Measurements from ENCODE around the gene RFC1. TPM values are rescaled to one million over a fixed set of nuclear protein-coding genes. Genes with fewer than 3 reads are reported as not detected.
"Not testable (repeated sequence)": the region's sequence is repeated elsewhere in the genome, so short reads cannot be mapped to it uniquely, and the experiment has no call there.

Gene RFC1
- total RNA-seq, 1 donor from 2014 or later: 123 TPM

- Histone ChIP-seq H2AFZ (replicated peaks) (no peak overlapping the region), H3K9me3 (ENCODE audit: low read depth) (no peaks in the 10 kb centered on the region), H3K4me2 (no peak overlapping the region), H3K27ac (no peak overlapping the region), H3K27me3 (no peaks in the 10 kb centered on the region), H3F3A (ENCODE audit: low read depth) (no peaks in the 10 kb centered on the region), H3K4me1 (no peaks in the 10 kb centered on the region), H3K79me2 (ENCODE audit: low read depth) (no peaks in the 10 kb centered on the region), H3K9ac (no peak overlapping the region), H4K20me1 (ENCODE audit: low read depth) (no peaks in the 10 kb centered on the region), H3K36me3 (peaks cover 3% of the 10 kb centered on the region), H3K4me3 (no peak overlapping the region)
- no peak for TF ChIP-seq CTCF (IDR thresholded peaks at IDR 0.05)
- no peak for TF ChIP-seq EZH2 (IDR thresholded peaks at IDR 0.05)
- TF ChIP-seq EZH2phosphoT487 (IDR thresholded peaks at IDR 0.05): no peak
- no peak for DNase-seq (ENCODE audit: low spot score)
- H3K27ac Mint-ChIP-seq: no peak overlapping the region
- H3K9me3 Mint-ChIP-seq: no peaks in the 10 kb centered on the region
- H3K36me3 Mint-ChIP-seq: peaks cover 36% of the 10 kb centered on the region
- no peaks in the 10 kb centered on the region for H3K4me1 Mint-ChIP-seq
- H3K4me3 Mint-ChIP-seq: no peak overlapping the region
- peaks cover 5% of the 10 kb centered on the region for H3K27me3 Mint-ChIP-seq (ENCODE audit: insufficient read depth, low read depth)
Measured at GRCh38 chr4:39279416-39279815, 86.7 kb downstream of the RFC1 start.

- H3K27me3 Mint-ChIP-seq (ENCODE audit: insufficient read depth, low read depth): peaks cover 5% of the 10 kb centered on the region
Measured at GRCh38 chr4:39278476-39278875, 87.7 kb downstream of the RFC1 start.

GRCh38 chr4:39277661-39278060, 88.5 kb downstream of the RFC1 start:
- not testable (repeated sequence) for H3K4me1 ChIP-seq; H3K27me3 Mint-ChIP-seq (ENCODE audit: insufficient read depth, low read depth); H3K4me1 Mint-ChIP-seq; H3K9me3 ChIP-seq (ENCODE audit: low read depth); H3K4me3 Mint-ChIP-seq; H3K4me3 ChIP-seq; H3K79me2 ChIP-seq (ENCODE audit: low read depth); H3K9me3 Mint-ChIP-seq; H3K27me3 ChIP-seq; DNase-seq (ENCODE audit: low spot score); H3K9ac ChIP-seq; H3K27ac Mint-ChIP-seq; H4K20me1 ChIP-seq (ENCODE audit: low read depth); H3K27ac ChIP-seq; H3K36me3 ChIP-seq; H3K4me2 ChIP-seq; H3F3A ChIP-seq (ENCODE audit: low read depth); H2AFZ ChIP-seq (replicated peaks)
- peaks cover 45% of the 10 kb centered on the region for H3K36me3 Mint-ChIP-seq

More at GRCh38 chr4:39278476-39278875, 87.7 kb downstream of the RFC1 start:
- Histone ChIP-seq H3K4me1 (no peaks in the 10 kb centered on the region), H3K9ac (no peak overlapping the region), H3K4me2 (no peak overlapping the region), H2AFZ (replicated peaks) (no peak overlapping the region), H3F3A (ENCODE audit: low read depth) (no peaks in the 10 kb centered on the region), H3K79me2 (ENCODE audit: low read depth) (no peaks in the 10 kb centered on the region), H3K4me3 (no peak overlapping the region), H3K27ac (no peak overlapping the region), H4K20me1 (ENCODE audit: low read depth) (no peaks in the 10 kb centered on the region), H3K9me3 (ENCODE audit: low read depth) (no peaks in the 10 kb centered on the region), H3K27me3 (no peaks in the 10 kb centered on the region), H3K36me3 (peaks cover 3% of the 10 kb centered on the region)
- TF ChIP-seq EZH2phosphoT487 (IDR thresholded peaks at IDR 0.05) (no peak), CTCF (IDR thresholded peaks at IDR 0.05) (no peak), EZH2 (IDR thresholded peaks at IDR 0.05) (no peak)
- no peaks in the 10 kb centered on the region for H3K9me3 Mint-ChIP-seq
- no peak overlapping the region for H3K4me3 Mint-ChIP-seq
- H3K27ac Mint-ChIP-seq: no peak overlapping the region
- peaks cover 45% of the 10 kb centered on the region for H3K36me3 Mint-ChIP-seq
- no peaks in the 10 kb centered on the region for H3K4me1 Mint-ChIP-seq
- no peak for DNase-seq (ENCODE audit: low spot score)

- no peaks in the 10 kb centered on the region for H4K20me1 ChIP-seq (ENCODE audit: low read depth)
- peaks cover 41% of the 10 kb centered on the region for H3K36me3 Mint-ChIP-seq
- no peak for TF ChIP-seq CTCF (IDR thresholded peaks at IDR 0.05)
- no peak for TF ChIP-seq EZH2 (IDR thresholded peaks at IDR 0.05)
- TF ChIP-seq EZH2phosphoT487 (IDR thresholded peaks at IDR 0.05): no peak
Measured at GRCh38 chr4:39274503-39274902, 91.7 kb downstream of the RFC1 start.

More at GRCh38 chr4:39274503-39274902, 91.7 kb downstream of the RFC1 start:
- Histone ChIP-seq H2AFZ (replicated peaks) (no peak overlapping the region), H3K9ac (no peak overlapping the region), H3K4me3 (no peak overlapping the region), H3F3A (ENCODE audit: low read depth) (no peaks in the 10 kb centered on the region), H3K4me2 (no peak overlapping the region), H3K79me2 (ENCODE audit: low read depth) (no peaks in the 10 kb centered on the region), H3K9me3 (ENCODE audit: low read depth) (no peaks in the 10 kb centered on the region), H3K27me3 (no peaks in the 10 kb centered on the region), H3K27ac (no peak overlapping the region), H3K36me3 (peaks cover 3% of the 10 kb centered on the region), H3K4me1 (no peaks in the 10 kb centered on the region)
- peaks cover 5% of the 10 kb centered on the region for H3K27me3 Mint-ChIP-seq (ENCODE audit: insufficient read depth, low read depth)
- H3K4me1 Mint-ChIP-seq: no peaks in the 10 kb centered on the region
- no peaks in the 10 kb centered on the region for H3K9me3 Mint-ChIP-seq
- DNase-seq (ENCODE audit: low spot score): no peak
- H3K4me3 Mint-ChIP-seq: no peak overlapping the region
- no peak overlapping the region for H3K27ac Mint-ChIP-seq
